GM19351 (cell line): ENCODE results near the gene STON1.
A peak's percentile ranks its signal among the peaks of the same experiment; 100 is the strongest.
"Not testable (repeated sequence)": the region's sequence is repeated elsewhere in the genome, so short reads cannot be mapped to it uniquely, and the experiment has no call there.

Source experiments
- ATAC-seq: cut with Tn5 transposase; IDR thresholded peaks from one replicate; pipeline ENCODE4 v1.9.1; 2021; ENCODE audit warnings: mild to moderate bottlenecking, moderate library complexity; ENCODE audit not compliant: unreplicated experiment

Gene STON1

DNA sequence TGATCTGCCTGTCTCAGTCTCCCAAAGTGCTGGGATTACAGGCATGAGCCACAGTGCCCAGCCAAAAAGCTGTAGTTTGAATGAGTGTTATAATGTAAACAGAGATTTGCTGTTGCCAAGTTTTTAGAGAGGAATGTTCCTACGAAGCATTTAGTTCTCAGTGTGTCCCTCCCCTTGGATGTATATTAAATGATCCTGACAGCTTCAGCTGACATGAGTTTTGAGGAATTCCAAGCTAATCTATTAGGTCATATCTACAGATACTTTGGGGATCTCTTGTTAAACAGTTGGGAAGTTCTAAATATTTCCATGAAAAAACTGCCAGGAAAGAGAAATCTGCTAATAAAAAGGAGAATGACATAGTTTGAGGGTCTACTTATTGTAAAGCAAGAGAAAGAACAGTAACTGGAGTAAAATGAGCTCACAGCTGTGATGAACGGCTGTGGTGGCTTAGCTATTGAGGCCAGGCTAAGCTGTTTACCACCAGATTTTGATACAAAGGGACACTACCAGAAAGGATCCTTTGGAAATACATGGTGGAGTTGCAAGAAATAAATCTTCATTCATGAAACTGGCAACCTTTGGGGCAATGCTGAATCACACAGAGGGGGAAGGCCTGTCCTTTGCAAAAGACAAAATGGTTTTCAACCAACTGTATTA is 2.6 kb upstream of the STON1 start:
- ATAC-seq: no peak

DNA sequence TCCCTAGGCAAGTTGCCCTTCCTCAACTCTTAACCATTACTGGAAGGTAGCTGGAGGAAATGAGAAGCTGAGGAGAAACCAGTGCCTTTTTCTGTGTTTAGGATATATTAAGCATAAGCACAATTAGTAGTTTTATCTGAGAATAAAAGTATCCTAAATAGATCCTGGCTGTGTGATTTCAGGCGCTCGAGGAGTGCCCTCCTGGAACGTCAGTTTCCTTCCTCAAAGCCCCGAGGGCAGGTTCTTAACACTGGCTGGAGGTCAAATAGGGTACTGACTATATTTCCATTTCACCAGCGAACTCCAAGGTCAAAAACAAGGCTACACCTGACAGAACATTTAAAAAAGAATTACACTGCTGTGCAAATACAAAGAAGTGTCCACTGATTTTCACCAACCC is 1.5 kb upstream of the STON1 start:
- no peak for ATAC-seq

DNA sequence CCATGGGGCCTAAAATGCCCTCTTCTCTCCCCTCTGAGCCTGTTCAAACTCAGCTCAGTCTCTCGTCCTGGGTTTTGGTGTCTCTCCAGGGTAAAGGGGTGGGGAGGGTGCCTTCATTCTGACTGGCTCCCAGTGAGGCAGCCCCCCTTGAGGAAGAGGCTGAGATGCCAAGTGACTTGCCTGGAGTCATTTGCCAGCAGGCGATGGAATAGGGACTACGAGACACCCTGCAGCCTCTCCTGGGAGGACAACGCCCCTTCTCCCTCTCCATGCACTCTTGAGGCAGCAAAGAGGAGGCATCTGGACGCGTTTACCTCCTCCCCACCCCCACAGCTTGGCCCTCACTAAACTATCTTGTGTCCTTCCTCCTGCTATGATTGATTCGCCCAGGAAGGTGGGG is 760 bp upstream of the STON1 start:
- no peak for ATAC-seq

DNA sequence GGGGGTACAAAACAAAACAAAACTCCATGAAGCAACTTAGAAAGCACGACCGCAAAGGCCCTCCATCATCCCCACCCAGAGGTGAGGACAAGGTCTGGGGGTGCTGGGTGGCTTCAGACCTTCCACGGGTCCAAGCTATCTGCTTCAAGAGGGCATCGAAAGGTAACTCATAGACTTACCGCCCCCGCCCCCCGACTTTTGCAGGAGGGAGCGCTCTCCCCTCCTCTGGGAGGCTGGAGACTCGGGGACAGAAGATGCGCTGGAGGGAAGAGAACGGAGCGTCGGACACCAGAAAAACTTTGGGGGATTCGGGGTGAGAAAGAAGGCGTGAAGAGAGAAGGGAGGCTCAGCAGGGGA is 300 bp upstream of the STON1 start:
- peak; percentile 26 for ATAC-seq

DNA sequence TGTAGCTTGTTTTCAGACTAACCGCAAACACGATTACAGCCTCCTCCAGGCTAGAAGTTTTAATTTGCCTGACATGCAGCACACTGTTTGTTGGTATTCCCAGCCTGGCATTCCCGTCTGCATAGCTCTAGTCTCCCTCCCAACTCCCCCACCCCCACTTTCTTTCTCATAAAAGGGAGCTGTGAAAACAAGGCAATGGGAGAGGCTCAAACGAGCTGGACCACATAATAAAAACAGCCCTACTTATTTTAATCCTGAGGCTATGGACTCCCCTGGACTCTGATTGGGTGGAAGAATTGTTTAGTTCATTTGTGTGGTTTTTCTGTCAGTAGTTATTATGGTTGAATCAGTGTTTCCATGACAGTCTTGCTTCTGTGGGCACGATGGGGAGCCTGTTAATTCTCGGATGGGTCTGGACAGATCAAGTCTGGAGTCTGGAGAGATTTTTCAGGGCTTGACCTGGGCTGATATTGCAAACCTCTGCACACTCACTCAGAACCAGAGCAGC is 1.2 kb downstream of the STON1 start:
- ATAC-seq: no peak

DNA sequence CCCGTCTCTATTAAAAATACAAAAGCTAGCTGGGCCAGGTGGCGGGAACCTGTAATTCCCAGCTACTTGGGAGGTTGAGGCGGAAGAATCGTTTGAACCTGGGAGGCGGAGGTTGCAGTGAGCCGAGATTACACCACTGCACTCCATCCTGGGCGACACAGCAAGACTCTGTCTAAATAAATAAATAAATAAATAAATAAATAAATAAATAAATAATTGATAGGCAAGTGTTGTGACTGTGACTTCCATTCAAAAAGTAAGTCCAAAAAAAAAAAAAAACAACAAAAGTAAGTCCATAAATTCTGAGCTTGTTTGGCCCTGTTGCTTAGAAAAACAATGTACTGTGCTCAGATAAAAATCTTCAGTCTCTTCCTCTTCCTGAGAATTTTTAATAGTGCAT is 2.2 kb downstream of the STON1 start:
- ATAC-seq: no peak

DNA sequence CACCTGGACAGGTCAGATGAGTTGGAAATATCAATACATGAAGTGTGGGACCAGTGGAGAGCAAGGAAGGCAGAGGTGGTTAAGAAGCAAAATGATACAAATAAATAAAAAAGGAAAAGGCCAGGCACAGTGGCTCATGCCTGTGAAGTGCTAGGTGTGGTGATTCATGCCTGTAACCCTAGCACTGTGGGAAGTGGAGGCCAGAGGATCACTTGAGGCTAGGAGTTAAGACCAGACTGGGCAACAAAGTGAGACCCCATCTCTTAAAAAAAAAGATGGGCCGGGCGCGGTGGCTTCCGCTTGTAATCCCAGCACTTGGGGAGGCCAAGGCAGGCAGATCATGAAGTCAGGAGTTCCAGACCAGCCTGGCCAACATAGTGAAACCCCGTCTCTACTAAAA is 2.9 kb downstream of the STON1 start:
- no peak for ATAC-seq

DNA sequence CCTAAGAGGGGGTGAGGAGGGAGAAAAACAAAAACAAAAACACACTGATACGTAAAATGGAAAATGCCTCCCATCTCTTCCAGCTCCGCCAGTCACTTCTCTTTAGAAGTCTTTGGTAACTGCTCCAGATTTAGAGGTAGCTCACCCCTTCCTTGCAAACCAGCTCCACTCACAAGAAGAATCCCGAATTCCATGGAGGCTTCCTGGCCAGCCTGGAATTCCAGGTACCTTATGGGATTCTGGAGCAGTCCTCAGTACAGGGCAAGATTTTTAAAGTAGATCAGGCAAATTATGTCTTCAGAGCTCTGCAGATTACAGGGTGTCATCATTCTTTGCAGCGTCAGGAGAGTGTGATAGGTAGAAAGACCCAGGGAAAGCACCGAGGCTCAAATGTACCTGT is 4.8 kb downstream of the STON1 start:
- ATAC-seq: no peak

DNA sequence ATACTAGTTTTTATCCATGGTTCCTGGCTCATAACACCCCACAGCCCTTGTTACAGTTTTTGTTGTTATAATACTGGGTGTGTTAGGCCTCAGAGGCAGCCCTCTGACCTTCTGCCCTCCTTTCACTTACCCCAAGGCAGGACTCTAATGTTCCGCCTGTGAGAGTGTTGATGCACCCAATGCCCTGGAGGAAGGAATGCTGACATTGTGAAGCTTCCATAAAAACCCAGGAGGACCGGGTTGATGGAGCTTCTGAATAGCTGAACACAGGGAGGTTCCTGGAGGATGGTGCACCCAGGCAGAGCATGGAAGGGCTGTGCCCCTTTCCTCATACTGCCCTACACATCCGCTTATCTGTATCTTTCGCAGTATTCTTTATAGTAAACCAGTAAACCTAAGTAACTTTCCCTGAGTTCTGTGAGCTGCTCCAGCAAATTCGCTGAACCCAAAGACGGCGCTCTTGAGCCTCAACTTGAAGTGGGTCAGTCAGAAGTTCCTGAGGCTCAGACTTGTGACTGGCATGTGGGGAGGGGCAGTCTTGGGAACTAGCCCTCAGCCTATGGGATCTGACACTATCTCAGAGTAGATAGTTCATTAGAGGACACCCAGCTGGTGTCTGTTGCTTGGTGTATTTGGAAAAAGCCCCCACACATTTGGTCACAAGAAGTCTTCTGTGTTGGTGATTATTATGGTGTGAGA is 10.4 kb downstream of the STON1 start:
- ATAC-seq: no peak

DNA sequence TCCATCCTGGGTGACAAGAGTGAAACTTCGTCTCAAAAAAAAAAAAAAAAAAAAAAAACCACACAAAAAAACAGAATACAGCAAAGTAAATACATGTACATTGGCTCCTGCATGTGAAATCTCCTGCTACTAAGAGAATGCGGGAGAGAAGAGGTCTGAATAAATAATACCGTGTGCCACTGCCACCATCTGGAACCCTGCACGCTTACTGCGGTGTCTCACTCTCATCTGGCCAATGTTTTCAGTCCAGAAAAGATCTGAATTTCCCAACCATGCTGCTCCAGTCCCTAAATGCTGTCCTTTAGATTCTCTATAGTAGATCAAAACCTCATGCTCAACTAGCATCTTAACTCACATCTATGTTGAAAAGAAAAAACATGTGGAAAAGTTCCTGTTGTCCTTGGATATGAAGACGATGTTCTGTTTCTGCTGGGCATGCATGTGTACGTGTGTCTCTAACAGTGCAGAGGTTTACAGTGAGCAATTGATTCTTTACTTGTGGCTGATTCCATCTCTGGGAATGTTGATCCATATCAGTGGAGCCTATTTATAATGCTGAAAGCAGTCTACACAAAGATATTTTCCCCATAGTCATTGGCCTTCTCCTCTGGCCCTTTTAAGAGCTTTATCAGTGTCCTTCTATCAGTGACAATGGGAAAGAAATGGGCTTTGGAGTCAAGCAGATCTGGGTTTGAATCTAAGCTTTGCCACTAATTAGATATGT is 11.9 kb downstream of the STON1 start:
- ATAC-seq: no peak

DNA sequence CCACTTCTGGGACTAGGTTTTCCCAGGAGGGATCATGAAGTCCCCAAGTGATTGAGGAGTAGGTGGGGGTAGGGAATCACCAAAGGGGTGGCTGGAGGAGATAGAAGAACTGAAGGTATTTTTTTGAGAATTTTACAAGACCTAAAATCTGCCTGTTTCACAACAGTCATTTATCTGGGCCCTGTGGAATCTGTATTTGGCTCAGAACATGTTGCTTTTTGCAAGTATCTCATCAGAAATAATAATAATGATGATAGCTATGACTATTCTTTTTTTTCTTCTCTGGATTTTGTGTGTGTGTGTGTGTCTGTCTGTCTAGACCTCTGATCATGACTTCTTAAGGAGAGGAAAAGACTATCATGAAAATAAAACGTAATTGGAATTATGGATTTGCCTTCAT is 13.9 kb downstream of the STON1 start:
- ATAC-seq: no peak

DNA sequence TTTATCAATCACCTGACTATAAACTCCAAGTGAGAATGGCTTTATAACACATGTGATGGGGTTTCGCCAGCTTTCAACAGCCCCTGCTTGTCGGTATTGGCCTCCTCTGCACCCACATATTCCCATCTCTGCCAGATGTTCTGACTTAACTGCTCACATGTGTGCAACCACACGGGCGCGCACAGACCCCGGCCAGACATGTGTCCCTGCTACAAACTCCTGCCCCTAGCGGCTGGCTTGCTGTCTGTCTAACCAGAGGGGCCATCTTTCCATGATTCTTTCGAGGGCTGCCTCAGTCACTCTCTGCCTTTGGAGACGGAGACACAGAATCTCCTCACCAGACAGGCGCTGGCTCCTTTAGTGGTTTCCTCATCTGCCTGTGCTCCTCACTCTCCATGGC is 15.3 kb downstream of the STON1 start:
- no peak for ATAC-seq

DNA sequence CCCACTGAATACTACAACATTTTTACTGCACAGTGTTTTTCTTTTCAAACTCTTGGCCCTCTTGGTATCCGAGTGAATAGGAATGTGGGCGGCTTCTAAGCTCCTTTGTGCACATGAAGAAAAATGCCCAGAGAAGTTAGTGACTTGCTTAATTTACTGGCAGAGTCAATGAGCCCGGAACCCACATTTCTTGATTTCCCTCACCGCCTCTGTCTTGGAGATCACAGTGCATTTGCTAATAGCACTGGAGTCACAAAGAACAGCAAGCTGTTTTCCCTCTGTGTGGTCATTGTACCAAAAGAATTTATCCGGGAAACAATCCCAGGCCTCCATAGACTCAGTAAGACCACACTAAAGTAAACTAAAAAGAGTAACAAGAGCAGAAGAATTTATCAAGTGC is 18.9 kb downstream of the STON1 start:
- ATAC-seq: no peak

DNA sequence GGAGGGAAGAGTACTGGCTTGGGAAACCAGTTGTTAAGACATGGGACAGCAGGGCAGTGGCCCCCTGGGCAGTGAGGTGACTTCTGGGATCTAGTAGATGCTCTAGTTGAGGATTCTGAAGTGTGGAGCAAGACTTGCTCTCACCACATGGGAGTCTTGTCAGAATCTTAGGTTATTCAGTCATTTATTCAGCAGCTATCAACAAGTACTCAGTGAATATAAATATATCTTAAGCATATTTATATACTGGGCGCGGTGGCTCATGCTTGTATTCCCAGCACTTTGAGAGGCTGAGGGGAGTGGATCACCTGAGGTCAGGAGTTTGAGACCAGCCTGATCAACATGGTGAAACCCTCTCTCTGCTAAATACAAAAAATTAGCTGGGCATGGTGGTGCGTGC is 20.0 kb downstream of the STON1 start:
- no peak for ATAC-seq

DNA sequence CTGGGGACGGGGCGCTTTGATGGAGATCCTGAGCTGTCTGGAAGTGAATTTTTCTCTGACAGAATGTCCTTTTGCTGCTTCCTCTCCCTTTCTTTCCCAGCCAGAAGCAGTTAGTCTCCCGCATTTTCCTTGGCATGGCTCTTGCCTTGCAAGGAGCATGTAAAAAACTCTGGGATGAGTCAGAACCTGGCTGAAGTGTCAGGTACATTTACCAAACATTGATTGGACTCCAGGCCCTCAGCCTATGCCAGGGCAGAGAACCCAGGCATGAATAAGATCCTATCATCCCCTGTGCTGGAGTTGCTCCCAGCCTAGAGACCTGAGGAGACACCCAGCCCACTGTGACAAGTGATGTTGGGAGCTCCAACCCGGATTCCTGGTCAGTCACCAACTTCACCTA is 21.6 kb downstream of the STON1 start:
- no peak for ATAC-seq

DNA sequence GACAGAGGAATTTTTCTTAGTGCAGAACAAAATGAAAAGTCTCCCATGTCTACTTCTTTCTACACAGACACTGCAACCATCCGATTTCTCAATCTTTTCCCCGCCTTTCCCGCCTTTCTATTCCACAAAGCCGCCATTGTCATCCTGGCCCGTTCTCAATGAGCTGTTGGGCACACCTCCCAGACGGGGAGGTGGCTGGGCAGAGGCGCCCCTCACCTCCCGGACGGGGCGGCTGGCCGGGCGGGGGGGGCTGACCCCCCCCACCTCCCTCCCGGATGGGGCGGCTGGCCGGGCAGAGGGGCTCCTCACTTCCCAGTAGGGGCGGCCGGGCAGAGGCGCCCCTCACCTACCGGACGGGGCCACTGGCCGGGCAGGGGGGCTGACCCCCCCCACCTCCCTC is 25.1 kb downstream of the STON1 start:
- not testable (repeated sequence) for ATAC-seq

DNA sequence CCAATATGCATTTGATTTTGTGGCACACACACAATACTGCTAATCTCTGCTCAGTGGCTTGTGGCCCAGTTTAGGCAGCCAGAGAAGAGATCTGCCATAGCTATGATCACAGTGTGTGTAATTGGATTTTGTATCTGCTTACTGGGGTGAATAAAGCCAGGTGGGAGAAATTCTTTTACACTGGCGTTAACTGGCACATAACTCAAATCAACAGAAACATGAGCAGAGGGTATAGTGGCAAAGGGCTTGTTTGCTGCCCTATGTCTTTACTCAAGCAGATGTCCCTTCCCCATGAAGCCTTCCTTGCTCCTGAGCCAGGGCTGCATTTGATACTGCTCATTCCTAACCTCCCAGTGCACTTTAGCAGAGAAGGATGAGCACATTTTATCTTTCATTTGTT is 28.5 kb downstream of the STON1 start:
- no peak for ATAC-seq

DNA sequence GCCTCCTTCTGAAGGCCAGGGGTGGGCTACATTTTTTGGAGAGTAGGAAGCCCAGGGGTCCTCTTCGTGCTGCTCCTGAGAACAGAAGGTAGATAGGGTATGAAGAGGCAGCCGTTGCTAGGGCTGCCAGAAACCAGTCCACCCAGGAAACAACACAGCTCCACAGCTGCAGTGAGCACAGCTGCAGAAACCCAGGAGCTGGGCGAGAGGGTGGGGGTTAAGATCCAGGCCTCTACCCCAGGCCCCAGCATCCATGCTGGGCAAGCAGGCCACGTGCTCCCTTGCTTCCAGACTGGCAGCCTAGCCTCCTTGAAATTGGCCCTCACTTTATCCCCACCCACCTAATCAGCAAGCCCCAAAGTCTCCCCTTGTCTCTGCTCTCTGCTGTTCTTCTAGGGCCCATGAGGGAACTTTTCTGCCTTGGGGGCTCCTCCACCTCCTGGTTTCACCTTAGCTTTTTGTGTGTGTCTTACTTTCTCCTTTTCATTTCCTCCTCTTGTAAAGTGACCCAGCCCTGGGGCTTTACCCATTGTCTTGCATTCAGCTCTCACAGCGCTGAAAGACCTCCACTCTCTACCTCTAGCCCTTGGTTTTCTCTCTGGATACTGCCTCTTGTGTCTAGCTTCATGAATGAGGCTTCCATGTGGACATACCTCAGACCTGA is 30.7 kb downstream of the STON1 start:
- ATAC-seq: no peak

DNA sequence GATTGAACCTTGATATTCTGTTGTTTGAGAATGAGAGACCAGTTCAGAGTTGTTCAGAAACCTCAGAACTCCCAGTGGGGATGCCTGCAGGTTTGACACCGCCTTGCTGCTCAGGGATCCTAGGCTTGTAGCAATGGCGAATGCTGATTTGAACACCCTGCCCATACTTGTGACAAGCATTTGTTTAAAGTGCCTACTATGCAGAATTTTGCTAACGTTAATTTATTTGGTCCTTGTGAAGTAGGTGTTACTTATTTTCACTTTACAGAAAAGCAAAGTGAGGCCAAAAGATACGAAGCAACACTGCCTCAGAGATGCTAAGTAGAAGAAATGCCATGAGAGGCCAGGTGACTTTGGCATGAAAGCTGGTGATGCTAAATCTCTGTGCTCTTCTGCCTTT is 32.3 kb downstream of the STON1 start:
- no peak for ATAC-seq

DNA sequence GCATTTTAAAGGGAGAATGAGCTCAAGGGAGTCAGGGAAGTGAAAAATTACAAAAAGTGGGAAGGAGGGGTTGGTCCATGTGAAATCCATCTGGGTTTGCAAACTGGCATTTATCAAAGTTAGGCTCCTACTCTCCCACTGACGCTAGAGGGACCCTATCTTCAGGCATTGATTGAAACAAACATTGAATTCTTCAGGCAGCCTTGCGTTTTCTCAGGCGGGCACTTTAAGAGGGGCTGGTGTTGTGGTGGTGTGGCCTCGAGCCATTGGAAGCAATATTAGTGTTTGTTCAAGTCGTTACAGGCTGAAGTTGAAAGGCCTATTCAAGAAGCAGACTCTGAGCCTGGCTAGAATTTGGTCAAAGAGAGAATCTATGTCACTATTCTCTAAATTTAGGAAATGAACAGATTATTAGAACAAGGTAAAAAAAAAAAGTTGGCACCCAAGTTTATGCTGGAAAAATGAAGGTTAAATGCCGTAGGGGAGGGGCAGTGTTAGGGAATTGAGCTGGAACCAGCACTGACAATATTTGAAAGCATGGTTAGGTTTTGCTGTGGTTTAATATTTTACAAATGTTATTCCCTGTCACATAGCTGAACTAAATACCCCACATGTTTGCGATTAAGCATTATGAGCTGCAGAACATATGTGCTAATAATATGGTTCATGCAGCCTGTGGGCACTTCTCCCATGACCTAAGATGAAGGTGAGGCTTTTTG is 36.8 kb downstream of the STON1 start:
- ATAC-seq: no peak

DNA sequence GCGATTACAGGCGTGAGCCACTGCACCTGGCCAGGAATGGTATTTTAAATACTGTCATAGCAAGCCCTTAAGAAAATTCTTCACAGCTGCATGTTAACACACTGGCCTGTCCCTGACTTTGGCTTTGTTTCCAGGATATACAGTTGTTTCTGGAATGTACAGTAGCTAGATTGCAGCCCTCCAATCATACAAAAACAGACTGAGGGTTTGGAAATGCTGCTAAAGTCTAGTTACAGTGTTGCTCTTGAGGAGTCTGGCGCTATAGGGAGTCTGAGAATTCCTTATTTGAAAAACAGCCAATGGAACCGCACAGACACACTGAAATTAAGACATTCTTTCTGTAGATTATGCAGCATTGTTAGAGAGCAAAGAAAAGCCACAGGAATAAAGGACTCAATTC is 37.7 kb downstream of the STON1 start:
- no peak for ATAC-seq
